ENCODE measurements around the gene FBXO30. TPM values are rescaled to one million over a fixed set of nuclear protein-coding genes. Genes with fewer than 3 reads are reported as not detected.

Gene FBXO30
- total RNA-seq, 2 donors from 2014 or later = 6.9 to 7.8 TPM

- Mint-ChIP-seq H3K9me3 (no peaks in the 10 kb centered on the region), H3K4me1 (ENCODE audit: low read depth in 2 of 2) (peaks cover 7 to 8% of the 10 kb centered on the region in 2 donors), H3K4me3 (no peak overlapping the region), H3K27ac (no peak overlapping the region), H3K27me3 (no peaks in the 10 kb centered on the region), H3K36me3 (no peaks in the 10 kb centered on the region)
- ATAC-seq = no peak
- DNase-seq (ENCODE audit: low spot score) = no peak
Measured at GRCh38 chr6:145836772-145837171, 22.2 kb upstream of the FBXO30 start.

GRCh38 chr6:145836170-145836569 lies 21.6 kb upstream of the FBXO30 start:
- Mint-ChIP-seq H3K4me3 (peak overlapping the region; percentile 2), H3K36me3 (no peaks in the 10 kb centered on the region), H3K4me1 (ENCODE audit: low read depth in 2 of 2) (peaks cover 6 to 7% of the 10 kb centered on the region in 2 donors), H3K9me3 (no peaks in the 10 kb centered on the region), H3K27me3 (no peaks in the 10 kb centered on the region), H3K27ac (peak overlapping the region in 1 of 2 donors; percentile 5)
- ATAC-seq = peak; percentile 79 to 85
- no peak for DNase-seq (ENCODE audit: low spot score)

- Mint-ChIP-seq H3K4me1 (ENCODE audit: low read depth in 2 of 2) (no peaks in the 10 kb centered on the region), H3K9me3 (no peaks in the 10 kb centered on the region), H3K36me3 (no peaks in the 10 kb centered on the region), H3K27ac (no peak overlapping the region), H3K4me3 (no peak overlapping the region), H3K27me3 (peaks cover 0 to 3% of the 10 kb centered on the region in 2 donors)
- ATAC-seq (no peak), DNase-seq (ENCODE audit: low spot score) (no peak)
Measured at GRCh38 chr6:145830612-145831011, 16.0 kb upstream of the FBXO30 start.

GRCh38 chr6:145829950-145830349 lies 15.4 kb upstream of the FBXO30 start:
- no peaks in the 10 kb centered on the region for H3K9me3 Mint-ChIP-seq
- no peak for ATAC-seq
- H3K4me1 Mint-ChIP-seq (ENCODE audit: low read depth in 2 of 2) = no peaks in the 10 kb centered on the region
- H3K27ac Mint-ChIP-seq = no peak overlapping the region
- H3K4me3 Mint-ChIP-seq = no peak overlapping the region
- no peak for DNase-seq (ENCODE audit: low spot score)
- peaks cover 0 to 3% of the 10 kb centered on the region in 2 donors for H3K27me3 Mint-ChIP-seq
- no peaks in the 10 kb centered on the region for H3K36me3 Mint-ChIP-seq

GRCh38 chr6:145829102-145829501 lies 14.5 kb upstream of the FBXO30 start:
- ATAC-seq (no peak), DNase-seq (ENCODE audit: low spot score) (no peak)
- no peaks in the 10 kb centered on the region for H3K36me3 Mint-ChIP-seq
- H3K4me1 Mint-ChIP-seq (ENCODE audit: low read depth in 2 of 2) = no peaks in the 10 kb centered on the region
- H3K27ac Mint-ChIP-seq = no peak overlapping the region
- H3K4me3 Mint-ChIP-seq = no peak overlapping the region
- H3K27me3 Mint-ChIP-seq = peaks cover 0 to 3% of the 10 kb centered on the region in 2 donors
- no peaks in the 10 kb centered on the region for H3K9me3 Mint-ChIP-seq

GRCh38 chr6:145824344-145824743 lies 9.7 kb upstream of the FBXO30 start:
- DNase-seq (ENCODE audit: low spot score) (no peak), ATAC-seq (no peak)
- Mint-ChIP-seq H3K4me3 (no peak overlapping the region), H3K36me3 (no peaks in the 10 kb centered on the region), H3K9me3 (no peaks in the 10 kb centered on the region), H3K4me1 (ENCODE audit: low read depth in 2 of 2) (peaks cover 19 to 32% of the 10 kb centered on the region in 2 donors), H3K27me3 (peaks cover 0 to 3% of the 10 kb centered on the region in 2 donors), H3K27ac (no peak overlapping the region)

GRCh38 chr6:145823328-145823944 lies 8.8 kb upstream of the FBXO30 start:
- Mint-ChIP-seq H3K4me3 (no peak overlapping the region), H3K9me3 (no peaks in the 10 kb centered on the region), H3K36me3 (no peaks in the 10 kb centered on the region), H3K4me1 (ENCODE audit: low read depth in 2 of 2) (peaks cover 23 to 32% of the 10 kb centered on the region in 2 donors), H3K27me3 (peaks cover 0 to 3% of the 10 kb centered on the region in 2 donors), H3K27ac (peak overlapping the region in 1 of 2 donors; percentile 53)
- DNase-seq (ENCODE audit: low spot score) (no peak), ATAC-seq (peak in 1 of 2 donors; percentile 64)

GRCh38 chr6:145822456-145822855 lies 7.9 kb upstream of the FBXO30 start:
- Mint-ChIP-seq H3K36me3 (no peaks in the 10 kb centered on the region), H3K9me3 (no peaks in the 10 kb centered on the region), H3K4me1 (ENCODE audit: low read depth in 2 of 2) (peaks cover 23 to 35% of the 10 kb centered on the region in 2 donors), H3K4me3 (no peak overlapping the region), H3K27me3 (peaks cover 0 to 3% of the 10 kb centered on the region in 2 donors), H3K27ac (peak overlapping the region in 1 of 2 donors; percentile 53)
- no peak for DNase-seq (ENCODE audit: low spot score)
- ATAC-seq = no peak

- Mint-ChIP-seq H3K36me3 (no peaks in the 10 kb centered on the region), H3K27me3 (no peaks in the 10 kb centered on the region), H3K4me1 (ENCODE audit: low read depth in 2 of 2) (peaks cover 33 to 50% of the 10 kb centered on the region in 2 donors), H3K27ac (peak overlapping the region; percentile 73 to 86), H3K9me3 (no peaks in the 10 kb centered on the region), H3K4me3 (peak overlapping the region; percentile 47)
- ATAC-seq (peak; percentile 50 to 59), DNase-seq (ENCODE audit: low spot score) (no peak)
Measured at GRCh38 chr6:145819994-145820393, 5.4 kb upstream of the FBXO30 start.

- peaks cover 35 to 51% of the 10 kb centered on the region in 2 donors for H3K4me1 Mint-ChIP-seq (ENCODE audit: low read depth in 2 of 2)
- DNase-seq (ENCODE audit: low spot score) = no peak
- no peaks in the 10 kb centered on the region for H3K9me3 Mint-ChIP-seq
- no peaks in the 10 kb centered on the region for H3K27me3 Mint-ChIP-seq
- peak overlapping the region in 1 of 2 donors; percentile 50 for H3K27ac Mint-ChIP-seq
- ATAC-seq = no peak
- no peak overlapping the region for H3K4me3 Mint-ChIP-seq
- H3K36me3 Mint-ChIP-seq = no peaks in the 10 kb centered on the region
Measured at GRCh38 chr6:145818796-145819195, 4.2 kb upstream of the FBXO30 start.

GRCh38 chr6:145816392-145816791 lies 1.8 kb upstream of the FBXO30 start:
- Mint-ChIP-seq H3K9me3 (no peaks in the 10 kb centered on the region), H3K4me1 (ENCODE audit: low read depth in 2 of 2) (peaks cover 33 to 53% of the 10 kb centered on the region in 2 donors), H3K27ac (peak overlapping the region; percentile 77 to 84), H3K27me3 (no peaks in the 10 kb centered on the region), H3K36me3 (no peaks in the 10 kb centered on the region), H3K4me3 (peak overlapping the region; percentile 86)
- ATAC-seq (no peak), DNase-seq (ENCODE audit: low spot score) (no peak)

GRCh38 chr6:145815309-145816274 lies 997 bp upstream of the FBXO30 start:
- Mint-ChIP-seq H3K9me3 (no peaks in the 10 kb centered on the region), H3K27me3 (no peaks in the 10 kb centered on the region), H3K4me3 (peak overlapping the region; percentile 86), H3K36me3 (no peaks in the 10 kb centered on the region), H3K27ac (peak overlapping the region; percentile 84 to 85), H3K4me1 (ENCODE audit: low read depth in 2 of 2) (peaks cover 33 to 55% of the 10 kb centered on the region in 2 donors)
- no peak for DNase-seq (ENCODE audit: low spot score)
- peak in 1 of 2 donors; percentile 28 for ATAC-seq

GRCh38 chr6:145814035-145814500 lies 527 bp downstream of the FBXO30 start:
- peaks cover 30 to 44% of the 10 kb centered on the region in 2 donors for H3K4me1 Mint-ChIP-seq (ENCODE audit: low read depth in 2 of 2)
- H3K36me3 Mint-ChIP-seq = no peaks in the 10 kb centered on the region
- H3K27me3 Mint-ChIP-seq = no peaks in the 10 kb centered on the region
- ATAC-seq (no peak), DNase-seq (ENCODE audit: low spot score) (no peak)
- peak overlapping the region; percentile 86 for H3K4me3 Mint-ChIP-seq
- no peaks in the 10 kb centered on the region for H3K9me3 Mint-ChIP-seq
- H3K27ac Mint-ChIP-seq = peak overlapping the region; percentile 81 to 84

Data from natural killer cell treated with Interleukin-12 subunit alpha and Interleukin-12 subunit beta and Interleukin-15 and Interleukin-18, amount 100 ng/mL, for 72 hours (primary cell).